ENCODE data around the gene CNTROB.

CNTROB gene, protein sequence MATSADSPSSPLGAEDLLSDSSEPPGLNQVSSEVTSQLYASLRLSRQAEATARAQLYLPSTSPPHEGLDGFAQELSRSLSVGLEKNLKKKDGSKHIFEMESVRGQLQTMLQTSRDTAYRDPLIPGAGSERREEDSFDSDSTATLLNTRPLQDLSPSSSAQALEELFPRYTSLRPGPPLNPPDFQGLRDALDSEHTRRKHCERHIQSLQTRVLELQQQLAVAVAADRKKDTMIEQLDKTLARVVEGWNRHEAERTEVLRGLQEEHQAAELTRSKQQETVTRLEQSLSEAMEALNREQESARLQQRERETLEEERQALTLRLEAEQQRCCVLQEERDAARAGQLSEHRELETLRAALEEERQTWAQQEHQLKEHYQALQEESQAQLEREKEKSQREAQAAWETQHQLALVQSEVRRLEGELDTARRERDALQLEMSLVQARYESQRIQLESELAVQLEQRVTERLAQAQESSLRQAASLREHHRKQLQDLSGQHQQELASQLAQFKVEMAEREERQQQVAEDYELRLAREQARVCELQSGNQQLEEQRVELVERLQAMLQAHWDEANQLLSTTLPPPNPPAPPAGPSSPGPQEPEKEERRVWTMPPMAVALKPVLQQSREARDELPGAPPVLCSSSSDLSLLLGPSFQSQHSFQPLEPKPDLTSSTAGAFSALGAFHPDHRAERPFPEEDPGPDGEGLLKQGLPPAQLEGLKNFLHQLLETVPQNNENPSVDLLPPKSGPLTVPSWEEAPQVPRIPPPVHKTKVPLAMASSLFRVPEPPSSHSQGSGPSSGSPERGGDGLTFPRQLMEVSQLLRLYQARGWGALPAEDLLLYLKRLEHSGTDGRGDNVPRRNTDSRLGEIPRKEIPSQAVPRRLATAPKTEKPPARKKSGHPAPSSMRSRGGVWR

DNA sequence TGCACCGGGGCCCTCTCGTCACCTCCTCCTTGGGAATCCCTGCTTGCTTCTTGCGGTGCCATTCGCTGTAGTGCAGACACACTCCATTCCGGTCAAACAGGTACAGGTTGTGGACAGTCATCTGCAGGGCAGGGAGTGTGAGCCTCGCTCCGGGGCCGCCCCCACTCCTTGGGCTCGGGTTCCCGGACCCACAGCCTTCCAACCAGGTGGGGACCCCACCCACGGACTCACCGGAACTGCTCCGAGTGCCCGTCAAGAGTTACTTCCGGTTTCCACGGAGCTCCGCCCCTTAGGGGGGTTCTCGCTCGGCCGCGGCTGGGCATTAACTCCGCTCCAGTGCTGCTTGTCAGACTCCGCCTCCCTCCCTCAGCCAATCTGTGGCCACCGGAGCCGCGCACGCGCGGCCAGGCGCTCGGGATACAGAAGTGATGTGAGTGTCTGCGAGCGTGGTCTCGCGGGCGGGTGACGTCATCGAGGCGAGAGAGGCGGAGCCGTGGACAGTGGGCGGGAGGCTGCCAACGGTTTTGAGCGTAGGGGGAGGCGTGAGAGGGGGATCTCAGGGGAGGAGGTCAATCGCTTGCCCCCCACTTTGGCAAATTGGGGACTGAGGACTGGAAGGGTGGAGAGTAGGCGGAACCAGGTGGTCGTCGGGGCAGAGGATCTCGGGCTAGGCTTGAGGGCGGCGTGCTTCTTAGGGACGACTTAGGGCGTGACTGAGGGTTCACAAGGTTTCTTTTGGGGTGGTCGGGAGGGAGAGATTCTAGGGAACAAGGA is at the start of gene CNTROB, which contains the start of gene TRAPPC1:
TSS of gene CNTROB (plus strand) at position 498 of the 774 bp plus-strand sequence. CDS start 874 bp downstream, outside the sequence.
TSS of gene TRAPPC1 (minus strand) at position 238 of the 774 bp plus-strand sequence. CDS start at position 121, 117 bp downstream.
- FAIRE-seq = peak; percentile 85

DNA sequence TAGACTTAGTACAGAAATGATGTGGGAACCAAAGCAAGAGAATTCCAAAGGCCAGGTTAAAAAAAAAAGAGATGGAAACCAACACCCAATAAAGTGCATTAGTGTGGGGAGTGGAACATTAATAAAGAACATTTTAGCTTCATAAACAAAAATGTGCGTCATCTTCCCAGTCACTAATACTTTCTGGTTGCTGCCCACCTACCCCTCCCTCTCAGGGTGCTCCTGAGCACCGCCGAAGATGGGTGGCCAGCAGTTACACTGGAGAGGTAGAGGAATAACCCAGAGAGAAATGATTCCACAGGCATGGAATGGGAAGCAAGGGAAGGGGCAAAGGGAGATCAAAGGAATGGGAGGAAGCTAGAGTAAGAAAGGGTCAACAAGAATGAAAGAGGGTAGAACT is 49.4 kb upstream of the CNTROB start:
- FAIRE-seq = no peak

DNA sequence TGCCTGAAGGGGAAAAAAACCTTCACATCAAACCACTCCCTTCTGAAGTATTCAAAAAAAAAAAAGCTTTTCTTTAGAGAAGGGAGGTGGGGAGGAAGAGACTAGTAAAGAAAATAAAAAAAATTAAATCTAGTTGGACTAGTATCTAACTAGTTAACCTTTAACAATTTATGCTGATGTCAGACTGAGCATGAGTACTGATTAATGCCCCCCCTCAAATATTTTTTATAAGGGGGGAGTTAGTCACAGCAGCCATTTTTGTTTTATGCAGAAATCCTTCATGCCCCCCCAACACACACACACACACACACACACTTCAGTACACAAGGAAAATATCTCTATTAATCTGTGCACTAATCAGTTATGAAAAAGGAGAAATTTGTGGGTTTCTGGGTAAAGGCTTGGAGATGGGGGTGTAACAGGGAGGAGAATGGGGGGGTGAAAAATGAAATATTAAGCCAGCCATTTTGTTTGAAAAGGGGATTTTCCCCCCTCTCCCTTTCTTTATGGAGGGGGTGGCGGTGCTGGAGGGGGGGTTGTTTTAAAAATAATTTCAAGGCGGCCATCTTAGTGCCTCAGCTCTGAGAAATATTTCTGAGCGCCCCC is 48.1 kb upstream of the CNTROB start:
- no peak for FAIRE-seq

DNA sequence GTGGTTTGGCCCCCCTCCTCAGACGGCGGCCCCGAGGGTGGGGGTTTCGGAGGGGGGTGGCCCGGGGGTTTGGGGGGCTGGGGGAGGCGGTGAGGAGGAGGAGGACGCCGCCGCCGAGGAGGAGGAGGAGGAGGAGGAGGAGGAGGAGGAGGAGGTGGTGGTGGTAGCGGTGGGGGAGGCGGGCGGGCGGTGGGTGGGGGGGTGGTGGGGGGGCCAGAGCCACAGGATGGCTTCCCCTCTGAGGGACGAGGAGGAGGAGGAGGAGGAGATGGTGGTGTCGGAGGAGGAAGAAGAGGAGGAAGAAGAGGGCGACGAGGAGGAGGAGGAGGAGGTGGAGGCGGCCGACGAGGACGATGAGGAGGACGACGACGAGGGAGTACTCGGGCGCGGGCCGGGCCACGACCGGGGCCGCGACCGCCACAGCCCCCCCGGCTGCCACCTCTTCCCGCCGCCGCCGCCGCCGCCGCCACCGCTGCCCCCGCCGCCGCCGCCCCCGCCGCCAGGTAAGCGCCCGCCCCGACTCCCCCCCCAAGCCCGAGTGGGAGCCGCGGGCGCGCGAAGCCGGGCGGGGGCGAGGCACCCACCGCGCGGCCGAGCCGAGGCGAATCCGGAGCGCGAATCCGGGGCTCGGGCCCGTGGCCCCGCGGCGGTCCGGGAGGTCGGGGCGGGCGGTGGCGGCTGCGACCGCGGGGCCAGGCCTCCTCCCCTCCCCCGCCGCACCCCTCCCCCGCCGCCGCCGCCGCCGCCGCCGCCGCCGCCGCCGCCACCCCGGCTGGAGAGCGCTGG is 47.2 kb upstream of the CNTROB start:
- FAIRE-seq = no peak

DNA sequence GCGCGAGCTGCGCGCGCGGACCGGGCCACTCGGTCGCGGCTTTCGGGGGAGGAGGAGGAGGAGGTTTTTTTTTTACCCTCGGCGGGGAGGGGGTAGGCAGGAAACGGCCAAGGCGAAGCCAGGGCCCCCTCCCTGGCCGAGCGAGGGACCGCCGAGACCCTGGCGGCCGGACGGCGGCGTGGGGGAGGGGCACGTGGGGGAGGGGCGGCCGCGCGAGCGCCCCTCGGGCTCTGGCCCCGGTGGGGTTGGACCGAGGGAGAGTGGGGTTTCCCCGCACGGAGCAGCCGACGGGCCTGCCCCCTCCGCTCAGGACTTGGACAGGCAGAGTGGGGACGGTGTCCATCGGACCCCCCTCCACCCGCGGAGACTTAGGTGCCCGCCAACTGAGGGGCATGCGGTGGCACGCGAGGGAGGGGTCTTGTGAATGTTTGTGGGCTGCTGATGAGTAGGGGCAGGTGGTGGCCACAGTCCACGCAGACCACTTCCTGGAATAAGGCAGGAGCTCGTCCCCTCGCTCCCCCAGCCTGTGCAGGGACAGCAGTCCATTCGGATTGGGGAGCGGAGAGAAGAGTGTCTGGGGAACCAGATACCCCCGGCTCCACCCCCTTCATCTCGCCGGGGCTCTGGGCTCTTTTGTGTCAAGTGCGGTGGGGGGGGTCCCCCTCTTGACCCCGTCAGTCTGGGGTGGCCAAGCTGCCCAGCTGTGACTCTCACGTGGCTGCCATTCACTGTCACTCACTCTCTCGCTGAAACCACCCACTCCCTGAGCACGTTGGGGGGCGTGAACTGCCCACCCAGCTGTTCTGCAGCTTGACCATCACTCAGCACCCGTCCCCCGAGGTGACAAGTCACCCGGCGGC is 46.4 kb upstream of the CNTROB start:
- FAIRE-seq = no peak

DNA sequence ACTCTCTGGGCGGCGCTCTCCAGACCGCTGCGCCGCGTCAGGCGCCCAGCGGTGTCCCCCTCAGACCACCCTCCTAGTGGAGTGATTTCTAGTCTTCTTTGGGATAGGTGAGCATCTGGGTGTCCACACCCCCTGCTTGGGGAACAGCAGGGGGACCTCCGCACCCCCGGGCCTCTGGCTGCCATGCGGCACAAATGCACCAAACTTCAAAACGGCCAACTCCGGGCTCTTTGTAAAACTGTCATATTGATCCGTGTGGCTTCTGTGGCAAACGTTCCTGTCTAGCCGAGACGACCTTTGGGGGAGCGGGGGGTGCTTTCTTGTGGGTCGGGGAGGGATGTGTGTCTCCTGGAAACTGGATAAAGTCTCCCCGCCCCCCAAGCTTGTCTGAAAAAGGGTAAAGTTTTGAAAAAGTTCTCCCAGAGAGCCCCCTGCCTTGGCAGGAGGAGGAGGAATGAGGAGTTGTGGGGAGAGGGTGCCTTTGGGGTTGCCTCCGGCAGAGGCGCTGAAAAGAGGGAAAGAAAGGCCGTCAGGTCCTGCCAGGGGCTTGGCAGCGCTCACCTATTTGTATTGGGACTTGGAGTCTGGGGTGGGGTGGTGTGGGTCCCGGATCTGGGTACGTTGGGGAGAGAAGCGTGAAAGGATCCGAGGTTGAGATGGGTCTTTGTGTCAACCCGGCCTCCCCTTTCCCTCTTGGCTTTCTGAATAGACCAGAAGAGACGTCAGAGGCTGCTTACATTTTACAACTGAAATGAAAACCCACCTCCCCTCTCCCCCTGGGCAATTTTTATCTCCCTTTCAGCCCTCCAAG is 45.6 kb upstream of the CNTROB start:
- FAIRE-seq = no peak

DNA sequence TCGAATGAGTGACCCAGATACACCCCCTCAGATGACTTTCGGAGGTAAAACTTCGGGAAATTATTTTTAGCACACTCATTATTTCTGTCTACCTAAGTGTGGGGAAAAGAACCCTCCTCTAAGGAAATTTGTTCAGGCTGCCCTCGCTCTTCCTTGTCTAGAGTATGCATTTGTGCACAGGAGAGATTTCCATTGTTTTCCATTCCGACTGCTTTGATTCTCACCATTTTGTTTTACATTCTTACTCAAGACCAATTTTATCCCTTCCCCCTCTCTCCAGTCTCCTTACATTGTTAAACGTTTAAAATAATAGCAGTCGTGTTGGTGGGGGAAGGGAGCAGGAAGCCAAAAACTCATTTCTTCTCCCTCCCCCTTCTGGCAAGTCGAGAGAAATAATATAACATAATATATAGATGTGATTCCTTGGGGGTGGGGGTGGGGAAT is 44.9 kb upstream of the CNTROB start:
- FAIRE-seq = no peak

DNA sequence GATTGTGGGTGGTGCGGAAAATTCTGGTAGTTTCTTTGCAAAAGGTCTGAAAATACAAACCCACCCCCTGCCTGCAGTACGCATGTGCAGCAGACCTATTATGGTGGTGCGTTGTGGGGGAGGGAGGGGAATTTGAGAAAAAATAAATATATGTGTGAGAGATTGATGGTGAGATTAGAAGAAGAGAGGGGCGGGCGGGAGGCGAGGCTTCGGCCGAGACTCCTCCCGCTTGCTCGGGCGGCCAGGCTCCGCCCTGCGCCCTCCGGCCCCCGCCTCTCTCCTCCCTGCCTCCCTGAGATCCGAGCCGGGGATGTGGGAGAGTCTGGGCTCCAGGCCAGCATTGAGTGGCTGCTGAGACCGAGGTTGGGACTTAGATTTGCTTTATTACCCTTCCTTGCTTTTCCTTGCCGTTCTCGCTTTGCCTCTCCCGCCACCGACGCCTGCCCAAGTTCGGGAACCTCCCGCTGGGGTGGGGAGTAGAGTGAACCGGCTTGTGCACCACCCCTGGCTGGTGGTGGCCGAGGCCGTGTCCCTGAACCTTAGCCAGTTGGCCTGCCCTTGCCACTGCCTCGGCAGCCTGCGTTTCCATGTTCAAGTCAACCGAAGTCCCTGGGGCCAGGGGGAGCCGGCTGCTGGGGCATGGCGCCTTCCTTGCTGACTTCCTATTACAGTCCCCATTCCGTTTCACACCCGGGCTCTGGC is 44.4 kb upstream of the CNTROB start:
- peak; percentile 45 for FAIRE-seq

DNA sequence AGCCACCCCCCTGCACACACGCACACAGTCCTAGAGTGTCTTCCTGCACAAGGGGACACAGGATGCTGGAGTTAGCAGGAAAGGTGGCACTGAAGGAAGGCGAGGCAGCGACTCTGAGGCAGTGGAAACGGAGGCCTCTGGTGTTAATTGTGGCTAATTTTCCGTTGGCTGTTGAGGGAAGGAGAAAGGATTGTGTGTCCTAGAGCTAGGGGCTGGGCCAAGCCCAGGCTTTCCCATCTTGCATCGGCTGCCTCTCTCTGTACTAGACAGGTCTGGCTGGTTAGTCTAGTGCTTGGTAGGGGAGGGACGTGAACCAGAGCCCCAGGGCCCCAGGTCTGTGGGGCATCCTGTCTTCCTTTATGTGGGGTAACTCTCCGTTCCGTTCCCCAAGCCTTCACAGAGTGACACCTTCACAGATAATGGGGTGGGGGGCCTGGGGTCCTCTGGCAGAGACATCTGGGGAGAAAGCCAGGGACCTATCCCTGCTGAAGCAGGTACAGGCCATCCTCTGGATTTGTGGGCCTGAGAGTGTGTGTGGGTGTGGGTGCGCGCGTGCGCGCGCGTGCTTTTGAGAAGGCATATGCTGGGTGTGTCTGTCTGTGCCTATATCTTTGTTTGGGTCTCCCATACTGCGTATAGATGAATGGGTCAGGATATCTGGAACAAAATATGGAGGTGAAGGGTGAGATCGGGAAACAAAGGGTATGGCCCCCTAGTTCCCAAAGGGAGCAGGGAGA is 43.7 kb upstream of the CNTROB start, which contains the start of gene CHD3:
TSS of gene CHD3 (plus strand) at position 606 of the 737 bp plus-strand sequence. CDS start 212 bp downstream, outside the sequence.
- no peak for FAIRE-seq

DNA sequence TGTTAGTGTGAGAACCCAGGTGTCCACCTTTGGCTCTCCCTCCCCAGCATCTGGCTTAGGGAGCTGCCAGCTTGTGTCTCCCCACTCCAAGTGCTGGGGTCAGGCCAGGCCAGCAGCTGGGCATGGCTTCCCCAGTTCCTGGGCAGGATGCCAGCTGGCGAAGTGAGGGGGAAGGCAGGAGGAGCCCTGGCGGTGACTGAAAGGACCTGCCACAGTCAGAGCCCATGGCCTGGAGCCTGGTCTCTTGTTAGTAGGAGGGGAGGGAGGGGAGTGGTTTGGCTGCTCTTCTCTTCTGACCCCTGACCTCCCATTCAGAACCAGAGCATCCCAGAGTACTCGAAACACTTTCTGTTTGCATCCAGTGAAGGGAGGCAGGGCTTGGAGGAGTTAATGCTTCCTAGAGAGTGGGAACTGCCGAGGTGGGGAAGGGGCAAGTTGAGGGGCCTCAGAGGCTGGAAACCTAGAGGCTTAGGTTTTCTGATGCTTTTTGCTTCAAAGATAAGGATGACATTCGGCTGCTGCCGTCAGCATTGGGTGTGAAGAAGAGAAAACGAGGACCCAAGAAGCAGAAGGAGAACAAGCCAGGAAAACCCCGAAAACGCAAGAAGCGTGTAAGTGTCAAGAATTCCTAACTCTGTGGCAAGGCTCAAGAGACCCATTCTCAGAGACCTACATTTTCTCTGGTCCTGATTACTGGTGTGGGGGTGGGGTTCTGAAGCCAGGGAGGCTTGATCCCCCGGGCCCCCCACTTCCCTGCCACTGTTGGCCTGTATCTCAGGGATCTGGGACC is 42.6 kb upstream of the CNTROB start:
- FAIRE-seq = no peak

DNA sequence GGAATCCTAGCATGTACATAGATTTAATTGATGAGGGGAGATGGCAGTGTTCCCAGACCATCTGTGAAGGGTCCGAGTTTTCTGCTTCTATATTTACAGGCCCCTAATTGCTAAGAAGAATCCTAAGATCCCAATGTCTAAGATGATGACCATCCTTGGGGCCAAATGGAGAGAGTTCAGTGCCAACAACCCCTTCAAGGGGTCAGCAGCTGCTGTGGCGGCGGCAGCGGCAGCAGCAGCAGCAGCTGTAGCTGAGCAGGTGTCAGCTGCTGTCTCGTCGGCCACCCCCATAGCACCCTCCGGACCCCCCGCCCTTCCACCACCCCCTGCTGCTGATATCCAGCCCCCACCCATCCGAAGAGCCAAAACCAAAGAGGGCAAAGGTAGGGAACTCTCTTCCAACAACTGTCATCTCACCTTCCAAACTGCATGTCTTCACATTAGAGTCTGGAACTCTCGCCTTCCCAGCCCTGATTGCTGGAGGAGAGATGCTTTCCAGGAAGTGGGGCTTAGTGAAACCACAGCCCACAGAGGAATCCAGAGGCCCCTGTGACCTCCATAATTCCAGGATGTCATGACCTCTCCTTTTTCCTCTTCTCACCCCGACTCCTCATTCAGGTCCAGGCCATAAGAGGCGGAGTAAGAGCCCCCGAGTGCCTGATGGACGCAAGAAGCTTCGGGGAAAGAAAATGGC is 38.7 kb upstream of the CNTROB start:
- no peak for FAIRE-seq

DNA sequence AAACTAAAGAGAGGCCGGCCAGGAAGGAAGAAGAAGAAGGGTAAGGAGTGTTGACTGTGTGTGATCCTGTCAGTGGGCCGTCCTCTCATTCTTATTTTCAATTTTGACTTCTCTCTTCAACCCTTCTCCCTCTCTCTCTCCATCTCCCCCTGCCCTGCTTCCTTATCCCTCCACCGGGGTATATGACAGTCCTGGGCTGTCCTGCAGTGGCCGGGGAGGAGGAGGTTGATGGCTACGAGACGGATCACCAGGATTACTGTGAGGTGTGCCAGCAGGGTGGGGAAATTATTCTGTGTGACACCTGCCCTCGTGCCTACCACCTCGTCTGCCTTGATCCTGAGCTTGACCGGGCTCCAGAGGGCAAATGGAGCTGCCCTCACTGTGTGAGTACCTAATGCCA is 37.8 kb upstream of the CNTROB start:
- FAIRE-seq = no peak

DNA sequence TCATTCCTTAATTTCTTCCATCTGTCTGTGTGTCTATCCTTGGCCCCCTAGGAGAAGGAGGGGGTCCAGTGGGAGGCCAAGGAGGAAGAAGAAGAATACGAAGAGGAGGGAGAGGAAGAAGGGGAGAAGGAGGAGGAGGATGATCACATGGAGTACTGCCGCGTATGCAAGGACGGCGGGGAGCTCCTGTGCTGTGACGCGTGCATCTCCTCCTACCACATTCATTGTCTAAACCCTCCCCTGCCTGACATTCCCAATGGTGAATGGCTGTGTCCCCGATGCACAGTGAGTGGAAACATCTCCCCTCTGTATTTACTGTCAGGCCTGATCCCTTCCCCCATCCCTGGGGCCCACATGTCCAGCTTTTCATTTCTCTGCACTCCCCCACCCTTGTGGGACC is 37.1 kb upstream of the CNTROB start:
- no peak for FAIRE-seq

DNA sequence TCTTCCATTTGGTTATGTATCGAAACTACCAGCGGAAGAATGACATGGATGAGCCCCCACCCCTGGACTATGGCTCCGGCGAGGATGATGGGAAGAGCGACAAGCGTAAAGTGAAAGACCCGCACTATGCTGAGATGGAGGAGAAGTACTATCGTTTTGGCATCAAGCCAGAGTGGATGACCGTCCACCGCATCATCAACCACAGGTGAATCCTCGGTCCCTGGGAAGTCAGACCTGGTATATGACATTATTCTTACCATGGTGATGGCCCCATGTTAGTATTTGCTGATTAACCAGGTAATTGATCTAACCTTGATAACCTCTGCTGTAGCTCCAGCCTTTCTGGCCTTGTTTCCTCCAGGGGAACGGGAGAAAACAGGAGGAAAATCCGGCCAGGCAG is 34.9 kb upstream of the CNTROB start:
- FAIRE-seq = no peak

DNA sequence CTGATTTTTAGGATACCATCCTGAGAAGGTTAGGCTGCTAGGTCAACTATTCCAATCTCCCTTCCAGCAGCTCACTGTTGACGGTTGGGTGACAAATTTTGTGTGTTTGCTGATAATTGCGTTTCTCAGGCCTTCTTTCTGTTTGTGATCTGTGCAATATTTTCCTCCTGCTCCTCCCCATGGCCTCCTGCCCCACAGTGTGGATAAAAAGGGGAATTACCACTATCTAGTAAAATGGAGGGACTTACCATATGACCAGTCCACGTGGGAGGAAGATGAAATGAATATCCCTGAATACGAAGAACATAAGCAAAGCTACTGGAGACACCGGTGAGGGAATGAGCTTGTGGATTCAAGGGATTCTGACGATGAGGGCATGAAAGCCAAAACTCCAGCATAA is 34.2 kb upstream of the CNTROB start:
- FAIRE-seq = no peak
